Neural progenitor cell (in vitro differentiated cells): Measurements from ENCODE around the gene PTPRT.

Experiments
- EZH2 ChIP-seq: fragments of 200-600 bp; sonication (generic); IDR thresholded peaks from 2 replicates; pipeline ENCODE4 v1.6.1; 2017; ENCODE audit warnings: antibody characterized with exemption, mild to moderate bottlenecking, moderate library complexity
- EZH2phosphoT487 ChIP-seq: fragments of 200-600 bp; sonication (generic); IDR thresholded peaks from 2 replicates; pipeline ENCODE4 v1.6.1; 2017; ENCODE audit warnings: antibody characterized with exemption
- TF ChIP-seq, protein P1 (sequence below): fragments of 200-600 bp; sonication (generic); IDR thresholded peaks from 2 replicates; pipeline ENCODE4 v1.5.1; 2017; ENCODE audit warnings: antibody characterized with exemption, mild to moderate bottlenecking

- TF ChIP-seq, protein P1, sequence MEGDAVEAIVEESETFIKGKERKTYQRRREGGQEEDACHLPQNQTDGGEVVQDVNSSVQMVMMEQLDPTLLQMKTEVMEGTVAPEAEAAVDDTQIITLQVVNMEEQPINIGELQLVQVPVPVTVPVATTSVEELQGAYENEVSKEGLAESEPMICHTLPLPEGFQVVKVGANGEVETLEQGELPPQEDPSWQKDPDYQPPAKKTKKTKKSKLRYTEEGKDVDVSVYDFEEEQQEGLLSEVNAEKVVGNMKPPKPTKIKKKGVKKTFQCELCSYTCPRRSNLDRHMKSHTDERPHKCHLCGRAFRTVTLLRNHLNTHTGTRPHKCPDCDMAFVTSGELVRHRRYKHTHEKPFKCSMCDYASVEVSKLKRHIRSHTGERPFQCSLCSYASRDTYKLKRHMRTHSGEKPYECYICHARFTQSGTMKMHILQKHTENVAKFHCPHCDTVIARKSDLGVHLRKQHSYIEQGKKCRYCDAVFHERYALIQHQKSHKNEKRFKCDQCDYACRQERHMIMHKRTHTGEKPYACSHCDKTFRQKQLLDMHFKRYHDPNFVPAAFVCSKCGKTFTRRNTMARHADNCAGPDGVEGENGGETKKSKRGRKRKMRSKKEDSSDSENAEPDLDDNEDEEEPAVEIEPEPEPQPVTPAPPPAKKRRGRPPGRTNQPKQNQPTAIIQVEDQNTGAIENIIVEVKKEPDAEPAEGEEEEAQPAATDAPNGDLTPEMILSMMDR = no peak
- TF ChIP-seq EZH2 (no peak), EZH2phosphoT487 (no peak)
These were observed 742.4 kb downstream of the PTPRT start for GRCh38 chr20:42447270-42447669.
